BJ (cell line): ENCODE results near the gene CARD9. TPM values are rescaled to one million over a fixed set of nuclear protein-coding genes. Genes with fewer than 3 reads are reported as not detected.

Experiments
- CTCF ChIA-PET: fragments of 350-600 bp; formaldehyde crosslinking; extraction: SDS; loops from one replicate; lab custom pipeline; 2021; ENCODE audit warnings: antibody characterized with exemption, inconsistent platforms; lab: Yijun Ruan, JAX
- POLR2A ChIA-PET: fragments of 300-600 bp; sonication (Branson Sonifier 250); formaldehyde crosslinking; extraction: SDS; loops from one replicate; lab custom pipeline; 2021; ENCODE audit warnings: antibody characterized with exemption; lab: Charles Lee
- DNase-seq: peaks from one replicate; pipeline ENCODE4 v3.0.0-alpha.2; 2011; ENCODE audit warnings: low read depth
- H3K27me3 ChIP-seq: 2 replicates; pipeline ENCODE4 v1.6.0; 2011; ENCODE audit warnings: low read length; ENCODE audit not compliant: control insufficient read depth, insufficient read depth
- H3K36me3 ChIP-seq: 2 replicates; pipeline ENCODE4 v1.5.1; 2011; ENCODE audit warnings: low read length; ENCODE audit not compliant: control insufficient read depth, insufficient read depth
- H3K4me3 ChIP-seq: 2 replicates; pipeline ENCODE4 v1.5.1; 2011; ENCODE audit warnings: low read depth, mild to moderate bottlenecking, control low read depth, low read length
- polyA plus RNA-seq: library from polyadenylated mRNA; depleted of rRNA; stranded (reverse); fragments of >200 nt; gene quantifications from 2 replicates; pipeline ENCODE4 v1.2.3, GENCODE V29; 2011
- TF ChIP-seq, protein P1 (sequence below): IDR thresholded peaks from 2 replicates; pipeline ENCODE4 v1.5.1; 2011; ENCODE audit warnings: low read depth, mild to moderate bottlenecking, control low read depth, inconsistent platforms, low read length, moderate library complexity; ENCODE audit not compliant: insufficient read depth

The CARD9 gene
- polyA plus RNA-seq, 1 experiment, result 21.3 TPM

- DNase-seq, result peak; percentile 39
- Histone ChIP-seq H3K27me3 (no peaks in the 10 kb centered on the region), H3K4me3 (peak overlapping the region; percentile 35), H3K36me3 (peaks cover 20% of the 10 kb centered on the region)
- ChIA-PET POLR2A (no interaction called here), CTCF (interaction anchor here (0.7 to 5.4 kb wide), 10 partner anchors 9 to 67 kb away, joined by 3 to 30 read pairs (median 4); partner anchors contain the start of genes DNLZ and INPP5E)
- TF ChIP-seq, protein P1, sequence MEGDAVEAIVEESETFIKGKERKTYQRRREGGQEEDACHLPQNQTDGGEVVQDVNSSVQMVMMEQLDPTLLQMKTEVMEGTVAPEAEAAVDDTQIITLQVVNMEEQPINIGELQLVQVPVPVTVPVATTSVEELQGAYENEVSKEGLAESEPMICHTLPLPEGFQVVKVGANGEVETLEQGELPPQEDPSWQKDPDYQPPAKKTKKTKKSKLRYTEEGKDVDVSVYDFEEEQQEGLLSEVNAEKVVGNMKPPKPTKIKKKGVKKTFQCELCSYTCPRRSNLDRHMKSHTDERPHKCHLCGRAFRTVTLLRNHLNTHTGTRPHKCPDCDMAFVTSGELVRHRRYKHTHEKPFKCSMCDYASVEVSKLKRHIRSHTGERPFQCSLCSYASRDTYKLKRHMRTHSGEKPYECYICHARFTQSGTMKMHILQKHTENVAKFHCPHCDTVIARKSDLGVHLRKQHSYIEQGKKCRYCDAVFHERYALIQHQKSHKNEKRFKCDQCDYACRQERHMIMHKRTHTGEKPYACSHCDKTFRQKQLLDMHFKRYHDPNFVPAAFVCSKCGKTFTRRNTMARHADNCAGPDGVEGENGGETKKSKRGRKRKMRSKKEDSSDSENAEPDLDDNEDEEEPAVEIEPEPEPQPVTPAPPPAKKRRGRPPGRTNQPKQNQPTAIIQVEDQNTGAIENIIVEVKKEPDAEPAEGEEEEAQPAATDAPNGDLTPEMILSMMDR, result peak; percentile 49
Measured at GRCh38 chr9:136372561-136373299, 739 bp downstream of the CARD9 start.

DNA sequence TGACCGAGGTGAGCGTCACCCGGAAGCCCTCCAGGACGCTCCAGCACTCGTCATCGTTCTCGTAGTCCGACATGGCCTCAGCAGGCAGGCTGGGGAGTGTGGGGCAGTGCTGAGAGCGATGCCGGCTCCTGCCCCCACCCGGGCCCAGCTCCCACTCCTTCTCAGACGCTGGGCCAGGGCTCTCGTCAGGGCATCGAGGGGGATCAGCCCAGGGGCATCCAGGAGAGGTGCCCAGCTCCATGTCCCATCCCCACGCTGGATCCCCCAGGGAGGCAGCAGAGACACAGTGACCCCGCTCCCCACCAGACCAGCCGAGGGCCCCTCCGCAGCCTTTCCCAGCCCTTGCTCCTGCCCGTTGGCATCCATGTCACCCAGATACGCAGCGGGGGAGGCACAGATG, 1.5 kb downstream of the CARD9 start:
- H3K27me3 ChIP-seq, result no peaks in the 10 kb centered on the region
- peaks cover 20% of the 10 kb centered on the region for H3K36me3 ChIP-seq
- no peak for DNase-seq
- ChIA-PET CTCF (interaction anchor here (0.7 to 5.4 kb wide), 8 partner anchors 9 to 68 kb away, joined by 3 to 30 read pairs (median 4); partner anchors contain the start of genes DNLZ and INPP5E), POLR2A (no interaction called here)
- TF ChIP-seq, protein P1, result no peak
- H3K4me3 ChIP-seq, result peak overlapping the region; percentile 35

DNA sequence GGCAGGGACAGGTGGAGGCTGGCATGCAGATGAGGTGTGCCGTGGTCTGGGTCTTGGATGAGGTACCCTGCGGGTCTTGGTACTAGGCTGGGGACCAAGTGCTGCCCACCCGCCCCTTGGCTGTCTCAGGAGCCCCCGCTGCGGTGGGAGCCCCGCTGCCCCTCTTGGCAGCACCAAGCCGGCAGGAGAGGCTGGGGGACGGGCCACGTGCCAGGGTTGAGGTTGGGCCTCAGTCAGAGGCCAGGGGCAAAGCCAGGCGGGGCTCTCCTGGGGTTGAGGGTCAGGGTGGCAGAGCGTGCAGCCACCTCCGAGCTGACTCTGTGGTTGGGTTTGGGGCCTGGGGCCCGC, 2.0 kb downstream of the CARD9 start:
- H3K36me3 ChIP-seq, result peaks cover 22% of the 10 kb centered on the region
- no peak overlapping the region for H3K4me3 ChIP-seq
- TF ChIP-seq, protein P1, result no peak
- DNase-seq, result no peak
- no peaks in the 10 kb centered on the region for H3K27me3 ChIP-seq
- ChIA-PET POLR2A (no interaction called here), CTCF (interaction anchor here (1.1 to 5.4 kb wide), 3 partner anchors 9 to 59 kb away, joined by 4 to 30 read pairs (median 20); partner anchors contain the start of gene DNLZ)

DNA sequence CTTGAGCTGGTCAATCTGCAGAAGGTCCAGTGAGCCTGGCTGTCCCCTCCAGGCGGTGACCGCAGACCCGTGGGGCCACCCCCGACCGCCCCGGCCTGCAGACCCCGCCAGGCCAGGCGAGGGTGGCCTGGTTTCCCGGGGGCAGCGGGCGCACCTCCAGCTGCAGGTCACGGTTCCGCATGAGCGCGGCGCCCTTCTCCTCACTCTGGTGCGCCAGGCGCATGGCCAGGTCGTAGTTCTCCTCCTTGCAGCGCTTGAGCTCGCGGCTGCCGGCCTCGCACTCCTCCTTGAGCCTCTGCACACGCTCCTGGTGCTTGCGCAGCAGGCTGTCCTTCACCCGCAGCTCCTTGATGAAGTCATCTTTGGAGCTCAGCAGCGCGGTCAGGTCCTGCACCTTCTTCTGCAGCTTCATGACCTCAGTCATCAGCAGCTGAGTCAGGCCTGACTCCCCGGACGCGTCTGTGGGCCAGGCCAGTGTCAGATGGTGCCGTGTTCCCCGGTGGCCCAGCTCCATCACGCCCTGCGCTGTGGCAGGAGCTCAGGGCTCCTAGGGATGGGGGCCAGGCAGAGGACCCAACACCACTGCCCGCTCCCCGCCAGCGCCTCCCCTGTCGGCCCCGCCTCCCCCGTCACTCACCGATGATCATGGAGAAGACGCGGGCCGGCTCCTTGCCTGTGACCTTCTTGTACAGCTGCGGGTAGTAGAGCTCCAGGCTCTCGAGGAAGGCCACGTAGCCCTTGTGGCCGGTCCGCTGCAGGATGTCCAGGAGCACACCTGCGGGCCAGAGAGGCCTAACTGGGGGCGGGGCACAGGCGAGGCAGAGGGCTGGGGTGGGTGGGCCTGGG, 2.6 kb downstream of the CARD9 start:
- TF ChIP-seq, protein P1, result no peak
- peaks cover 20% of the 10 kb centered on the region for H3K36me3 ChIP-seq
- H3K4me3 ChIP-seq, result no peak overlapping the region
- H3K27me3 ChIP-seq, result no peaks in the 10 kb centered on the region
- DNase-seq, result no peak
- ChIA-PET POLR2A (no interaction called here), CTCF (interaction anchor here (1.2 to 5.4 kb wide), 3 partner anchors 8 to 58 kb away, joined by 3 to 30 read pairs (median 20); partner anchors contain the start of gene DNLZ)

DNA sequence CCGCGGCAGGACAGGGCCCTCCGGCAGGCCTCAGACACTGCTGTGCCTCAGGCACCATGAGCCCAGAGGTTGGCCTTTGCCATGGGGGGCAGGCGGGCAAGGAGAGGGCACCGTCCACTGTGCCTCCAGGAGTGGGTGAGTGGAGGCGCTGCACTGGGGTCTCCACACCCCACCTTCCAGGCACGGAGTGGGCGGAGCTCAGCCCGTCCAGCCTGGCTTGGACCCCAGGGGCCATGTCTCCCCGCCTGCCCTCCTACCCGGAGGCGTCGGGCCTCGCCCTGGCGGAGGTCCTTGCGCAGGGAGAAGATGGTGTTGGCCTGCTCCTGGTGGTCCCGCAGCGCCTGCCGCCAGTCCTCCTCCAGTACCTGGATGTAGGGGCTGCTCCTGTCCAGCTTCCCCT, 3.4 kb downstream of the CARD9 start:
- POLR2A ChIA-PET, result no interaction called here
- no peaks in the 10 kb centered on the region for H3K27me3 ChIP-seq
- DNase-seq, result no peak
- TF ChIP-seq, protein P1, result no peak
- CTCF ChIA-PET, result interaction anchor here (0.9 to 5.4 kb wide), 4 partner anchors 9 to 57 kb away, joined by 3 to 30 read pairs (median 4); no protein-coding TSS in a partner anchor
- H3K4me3 ChIP-seq, result no peak overlapping the region
- H3K36me3 ChIP-seq, result peaks cover 18% of the 10 kb centered on the region
